RCC 7860 (cell line): ENCODE measurements around the gene KREMEN2.

Source experiments
- DNase-seq: peaks from one replicate; pipeline ENCODE4 v3.0.0-alpha.2; 2015; ENCODE audit warnings: low spot score
- FAIRE-seq: peaks from 2 replicates; lab custom pipeline; 2012; peaks lifted over from hg19 to GRCh38; lab: Jason Lieb, UNC

Gene KREMEN2

DNA sequence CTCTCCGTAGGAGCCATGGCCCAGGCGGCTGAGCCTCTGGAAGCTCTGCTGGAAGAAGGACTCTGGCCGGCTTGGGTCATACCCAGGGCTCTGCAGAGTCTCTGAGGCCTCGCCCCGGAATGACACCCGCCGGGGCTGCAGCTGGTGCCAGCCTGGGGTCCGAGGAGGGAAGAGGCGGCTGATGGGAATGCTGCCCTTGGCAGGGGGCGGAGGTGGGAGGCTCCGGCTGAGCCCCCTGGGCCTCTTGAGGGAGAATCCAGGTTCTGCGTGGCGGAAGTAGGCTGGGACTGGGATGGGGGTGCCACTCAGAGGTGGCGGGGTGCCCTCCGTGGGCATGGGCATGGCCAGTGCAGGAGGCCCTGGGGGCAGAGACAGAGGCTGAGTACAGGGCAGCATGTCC lies 12.6 kb downstream of the KREMEN2 start:
- no peak for FAIRE-seq
- no peak for DNase-seq

GRCh38 chr16:2977440-2977839 lies 13.4 kb downstream of the KREMEN2 start:
- FAIRE-seq (no peak), DNase-seq (no peak)

GRCh38 chr16:2979669-2980226 lies 15.7 kb downstream of the KREMEN2 start:
- FAIRE-seq (no peak), DNase-seq (no peak)

GRCh38 chr16:2980227-2981176 lies 16.4 kb downstream of the KREMEN2 start, which contains the start of gene PKMYT1:
PKMYT1 (minus strand) TSS chr16:2980446; CDS start chr16:2979657, 789 bp downstream.
- FAIRE-seq, result no peak
- peak; percentile 79 for DNase-seq

- FAIRE-seq (no peak), DNase-seq (no peak)
Observed at GRCh38 chr16:2981177-2981898, 17.3 kb downstream of the KREMEN2 start.

GRCh38 chr16:2981899-2982250 lies 17.8 kb downstream of the KREMEN2 start:
- DNase-seq, result no peak

GRCh38 chr16:2982402-2982801 lies 18.3 kb downstream of the KREMEN2 start:
- DNase-seq (no peak), FAIRE-seq (no peak)

More at GRCh38 chr16:2981899-2982250, 17.8 kb downstream of the KREMEN2 start:
- FAIRE-seq, result no peak

- no peak for FAIRE-seq
- peak; percentile 78 for DNase-seq
Observed at GRCh38 chr16:2983706-2984136, 19.6 kb downstream of the KREMEN2 start.

DNA sequence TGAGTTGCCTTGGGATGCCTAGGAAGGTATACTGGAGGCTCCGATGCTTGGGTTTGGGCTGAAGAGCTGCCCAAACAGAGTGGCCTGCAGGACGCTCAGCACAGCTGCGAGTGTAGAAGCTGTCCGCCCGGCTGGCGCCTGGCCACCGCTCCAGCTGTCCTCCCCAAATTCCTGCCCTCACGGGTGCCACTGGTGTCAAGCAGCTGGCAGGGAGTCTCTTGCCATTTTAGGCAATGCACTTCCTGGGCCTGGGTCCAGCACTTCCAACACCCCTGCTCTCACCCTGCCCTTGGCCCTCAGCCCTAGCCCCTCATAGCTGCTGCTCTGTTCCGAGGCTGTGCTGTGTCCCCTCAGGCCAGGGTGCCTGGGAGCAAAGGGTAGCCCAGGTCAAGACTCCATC lies 21.4 kb downstream of the KREMEN2 start:
- FAIRE-seq, result no peak
- no peak for DNase-seq

GRCh38 chr16:2985893-2986355 lies 21.8 kb downstream of the KREMEN2 start:
- FAIRE-seq (no peak), DNase-seq (no peak)

GRCh38 chr16:2986623-2987188 lies 22.6 kb downstream of the KREMEN2 start:
- no peak for DNase-seq
- FAIRE-seq, result no peak

DNA sequence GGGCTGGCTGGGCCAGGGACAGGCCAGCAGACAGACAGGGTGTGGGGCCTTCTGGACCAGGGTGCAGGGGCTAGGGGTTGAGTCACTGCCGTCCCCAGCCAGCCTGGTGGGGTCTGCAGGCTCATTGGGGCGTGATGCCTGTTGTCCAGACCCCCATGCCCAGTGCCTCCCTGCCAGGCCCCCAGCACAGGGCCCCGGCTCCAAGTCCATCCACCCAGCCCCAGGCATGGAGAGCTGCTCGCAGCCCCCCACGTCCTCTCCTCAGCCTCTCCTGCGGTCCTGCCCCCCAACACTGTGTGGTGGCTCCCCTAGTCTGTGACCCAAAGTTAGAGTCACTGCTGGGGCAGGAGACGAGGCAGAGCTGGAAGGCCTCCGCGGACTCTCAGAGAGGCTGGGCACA lies 23.2 kb downstream of the KREMEN2 start:
- no peak for DNase-seq

GRCh38 chr16:2987833-2988232 lies 23.8 kb downstream of the KREMEN2 start:
- FAIRE-seq (no peak), DNase-seq (no peak)

More for the DNA sequence above, 23.2 kb downstream of the KREMEN2 start:
- FAIRE-seq, result no peak

GRCh38 chr16:2988590-2989099 lies 24.6 kb downstream of the KREMEN2 start:
- FAIRE-seq (no peak), DNase-seq (no peak)

DNA sequence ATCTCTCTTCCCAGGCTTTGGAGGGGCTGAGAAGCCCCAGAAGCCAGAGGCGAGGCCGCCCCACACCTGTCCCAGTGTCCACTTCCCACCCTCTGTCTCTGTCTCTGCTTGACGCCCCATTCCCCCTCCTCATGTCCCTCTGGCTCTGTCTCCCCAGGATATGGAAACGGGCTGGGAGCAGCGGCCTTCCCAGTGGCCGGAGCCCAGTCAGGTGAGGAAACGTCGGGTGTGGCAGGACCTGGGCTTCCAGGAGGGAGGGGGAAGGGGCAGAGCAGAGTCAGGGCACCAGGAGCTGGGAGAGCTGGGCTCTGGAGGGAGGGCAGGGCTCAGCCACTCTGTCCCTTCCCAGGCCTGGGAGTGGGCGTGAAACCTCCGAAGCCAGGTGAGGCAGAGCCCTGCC lies 26.8 kb downstream of the KREMEN2 start:
- FAIRE-seq (no peak), DNase-seq (no peak)

- FAIRE-seq (no peak), DNase-seq (no peak)
Observed at GRCh38 chr16:2991566-2992261, 27.6 kb downstream of the KREMEN2 start.

DNA sequence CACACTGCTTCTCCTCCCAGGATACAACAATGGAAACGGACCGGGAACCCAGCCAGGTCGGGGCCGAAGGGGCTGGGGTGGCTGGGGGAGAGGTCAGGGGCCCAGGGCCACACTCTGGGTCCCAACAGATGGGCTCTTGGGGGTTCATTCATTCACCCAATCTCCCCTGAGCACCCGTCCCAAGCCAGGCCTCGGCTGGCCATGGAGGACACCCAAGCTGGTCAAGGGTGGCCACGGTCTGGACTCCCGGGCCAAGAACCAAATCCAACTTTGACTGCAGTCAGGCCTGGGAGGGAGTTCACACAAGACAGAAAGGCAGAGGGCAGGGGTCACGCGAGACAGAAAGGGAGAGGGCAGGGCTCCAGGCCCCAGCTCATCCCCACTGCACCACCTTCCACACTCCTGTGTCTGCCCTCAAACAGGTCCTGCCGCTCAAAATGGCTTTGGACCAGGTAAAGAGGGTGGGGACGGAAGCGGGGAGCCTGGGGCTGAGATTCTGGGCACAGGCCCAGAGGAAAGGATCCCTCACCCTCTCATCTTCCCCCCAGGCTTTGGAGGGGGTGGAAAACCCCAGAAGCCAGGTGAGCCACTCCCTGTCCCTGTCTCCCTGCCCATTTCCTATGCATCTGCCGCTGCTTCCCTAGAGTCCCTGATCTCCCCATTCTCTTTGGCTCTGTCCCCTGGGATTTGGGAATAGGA lies 28.5 kb downstream of the KREMEN2 start:
- FAIRE-seq (no peak), DNase-seq (no peak)

DNA sequence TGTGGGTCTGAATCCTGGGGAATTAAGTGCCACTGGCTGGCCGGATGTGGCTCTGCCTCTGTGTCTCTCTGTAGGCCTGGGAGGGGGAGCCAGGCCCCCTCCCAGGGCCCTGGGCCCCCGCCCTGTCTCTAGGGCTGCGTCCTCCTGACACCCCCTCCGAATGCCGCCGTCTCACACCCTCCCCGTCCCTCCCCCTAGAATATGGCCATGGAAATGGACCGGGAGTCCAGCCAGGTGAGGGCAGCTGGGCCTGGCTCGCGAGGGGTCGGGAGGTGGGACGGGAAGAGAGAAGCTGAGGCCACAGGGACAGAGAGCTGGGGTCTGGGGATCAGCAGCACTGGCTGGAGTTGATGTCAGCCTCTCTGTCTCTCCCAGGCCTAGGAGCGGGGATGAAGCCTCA lies 32.2 kb downstream of the KREMEN2 start:
- no peak for DNase-seq
- FAIRE-seq, result no peak

DNA sequence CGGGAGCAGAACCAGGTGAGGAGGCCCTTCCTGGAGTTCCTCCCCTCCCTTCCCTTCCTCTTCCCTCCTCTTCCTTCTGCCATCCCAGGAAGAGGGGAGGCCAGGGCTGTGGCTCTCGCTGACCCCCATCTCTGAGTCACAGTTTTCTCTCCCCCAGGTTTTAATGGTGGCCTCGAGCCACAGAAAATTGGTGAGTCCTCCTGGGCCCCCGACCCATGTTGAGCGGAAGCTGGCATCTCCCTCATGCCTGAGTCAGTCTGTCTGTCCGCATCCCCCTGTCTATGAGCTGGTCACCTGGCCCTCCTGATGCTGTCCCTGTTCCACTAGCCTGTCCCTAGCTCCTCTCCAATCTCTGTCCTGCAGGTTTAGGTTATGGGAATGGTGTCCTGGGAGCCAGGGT lies 35.9 kb downstream of the KREMEN2 start:
- FAIRE-seq (no peak), DNase-seq (no peak)

- DNase-seq (no peak), FAIRE-seq (no peak)
Observed at GRCh38 chr16:3000540-3000939, 36.5 kb downstream of the KREMEN2 start.
